Upper lobe of left lung (tissue), 4 donors: ENCODE data around the gene GAA.

ENCODE experiments used
- EP300 ChIP-seq, 4 donors: sonication (generic); formaldehyde crosslinking; IDR thresholded peaks; one replicate each; pipeline ENCODE4 v1.5.1; 2017; ENCODE audit warnings: antibody characterized with exemption in 4 of 4, control low read depth in 2 of 4
- TF ChIP-seq, protein P1 (sequence below), 6 experiments: fragments of 450-650 bp in 4 of 6; fragments of 200-600 bp in 2 of 6; sonication (generic) in 2 of 6; IDR thresholded peaks; one replicate each; pipeline ENCODE4 v1.5.1; 2016 to 2019; ENCODE audit warnings: antibody characterized with exemption in 6 of 6

- TF ChIP-seq, protein P1, sequence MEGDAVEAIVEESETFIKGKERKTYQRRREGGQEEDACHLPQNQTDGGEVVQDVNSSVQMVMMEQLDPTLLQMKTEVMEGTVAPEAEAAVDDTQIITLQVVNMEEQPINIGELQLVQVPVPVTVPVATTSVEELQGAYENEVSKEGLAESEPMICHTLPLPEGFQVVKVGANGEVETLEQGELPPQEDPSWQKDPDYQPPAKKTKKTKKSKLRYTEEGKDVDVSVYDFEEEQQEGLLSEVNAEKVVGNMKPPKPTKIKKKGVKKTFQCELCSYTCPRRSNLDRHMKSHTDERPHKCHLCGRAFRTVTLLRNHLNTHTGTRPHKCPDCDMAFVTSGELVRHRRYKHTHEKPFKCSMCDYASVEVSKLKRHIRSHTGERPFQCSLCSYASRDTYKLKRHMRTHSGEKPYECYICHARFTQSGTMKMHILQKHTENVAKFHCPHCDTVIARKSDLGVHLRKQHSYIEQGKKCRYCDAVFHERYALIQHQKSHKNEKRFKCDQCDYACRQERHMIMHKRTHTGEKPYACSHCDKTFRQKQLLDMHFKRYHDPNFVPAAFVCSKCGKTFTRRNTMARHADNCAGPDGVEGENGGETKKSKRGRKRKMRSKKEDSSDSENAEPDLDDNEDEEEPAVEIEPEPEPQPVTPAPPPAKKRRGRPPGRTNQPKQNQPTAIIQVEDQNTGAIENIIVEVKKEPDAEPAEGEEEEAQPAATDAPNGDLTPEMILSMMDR (IDR thresholded peaks at IDR 0.05) = no peak
- no peak for TF ChIP-seq EP300 (IDR thresholded peaks at IDR 0.05)
Observed at GRCh38 chr17:80084773-80085172, 16.6 kb upstream of the GAA start.
